Smooth muscle cell of the coronary artery (primary cell): ENCODE measurements around the gene SCYL1. TPM values are rescaled to one million over a fixed set of nuclear protein-coding genes. Genes with fewer than 3 reads are reported as not detected.

Experiments
- total RNA-seq: library from RNA; depleted of rRNA; stranded (reverse); fragments of >200 nt; gene quantifications from 2 replicates; pipeline ENCODE4 v1.2.3, GENCODE V29; 2014; ENCODE audit warnings: low replicate concordance

The SCYL1 gene
- 81.3 and 110 TPM in 2 replicates for total RNA-seq

GRCh38 chr11:65524741-65525545 is at the start of gene SCYL1:
Gene SCYL1, plus strand, starts transcription at chr11:65525083. Its CDS starts 71 bp downstream, at chr11:65525154.

GRCh38 chr11:65498977-65499712 is 25.7 kb upstream of the SCYL1 start, which contains the start of gene MALAT1:
Gene MALAT1, plus strand, starts transcription at chr11:65499045.

GRCh38 chr11:65558002-65558929 is 33.4 kb downstream of the SCYL1 start, which contains the start of gene LTBP3:
Gene LTBP3, minus strand, starts transcription at chr11:65558359. Its CDS starts 400 bp downstream, at chr11:65557959.

DNA sequence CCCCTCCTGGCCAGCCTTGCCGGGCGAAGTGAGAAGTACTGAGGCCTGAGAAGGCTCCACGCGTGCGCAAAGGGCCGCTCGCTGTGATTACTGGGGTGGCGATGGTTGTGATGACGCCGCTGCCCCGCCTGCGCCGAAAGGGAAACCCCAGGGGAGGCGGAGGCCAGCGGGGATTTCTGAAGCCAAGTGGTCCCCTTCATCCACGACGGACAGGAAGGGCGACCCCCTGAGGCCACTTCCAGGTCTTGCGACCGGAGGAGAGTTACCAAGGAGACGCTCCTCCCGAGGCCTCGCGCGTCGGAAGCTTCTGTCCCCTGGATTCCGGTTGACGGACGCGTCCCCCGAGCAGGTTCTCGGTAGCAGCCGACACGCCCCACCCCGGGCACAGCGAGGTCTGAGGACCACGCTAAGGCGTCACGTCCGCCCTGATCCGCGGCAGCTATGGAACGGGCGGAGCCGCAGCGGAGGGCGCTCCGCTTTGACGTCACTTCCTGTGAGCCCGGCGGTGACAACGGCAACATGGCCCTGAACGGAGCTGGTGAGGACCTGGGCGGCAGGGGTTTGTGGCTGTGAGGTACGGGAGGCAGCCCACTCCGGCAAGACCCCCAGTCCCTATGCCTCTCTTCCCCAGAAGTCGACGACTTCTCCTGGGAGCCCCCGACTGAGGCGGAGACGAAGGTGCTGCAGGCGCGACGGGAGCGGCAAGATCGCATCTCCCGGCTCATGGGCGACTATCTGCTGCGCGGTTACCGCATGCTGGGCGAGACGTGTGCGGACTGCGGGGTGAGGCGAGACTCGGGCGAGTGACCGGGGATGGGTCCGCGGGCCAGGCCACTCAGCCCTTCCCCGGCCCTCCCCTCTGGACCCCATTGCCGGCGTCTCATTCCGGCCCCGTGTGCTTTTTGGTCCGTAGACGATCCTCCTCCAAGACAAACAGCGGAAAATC is 45.4 kb downstream of the SCYL1 start, which contains the start of gene ZNRD2:
Gene ZNRD2, plus strand, starts transcription at position 505 of the 946 bp plus-strand sequence. Its CDS starts 15 bp downstream, at position 520.

GRCh38 chr11:65572356-65573051 is 47.6 kb downstream of the SCYL1 start, which contains the start of gene FAM89B:
Gene FAM89B, plus strand, starts transcription at chr11:65572538. Its CDS starts 132 bp downstream, at chr11:65572670.

DNA sequence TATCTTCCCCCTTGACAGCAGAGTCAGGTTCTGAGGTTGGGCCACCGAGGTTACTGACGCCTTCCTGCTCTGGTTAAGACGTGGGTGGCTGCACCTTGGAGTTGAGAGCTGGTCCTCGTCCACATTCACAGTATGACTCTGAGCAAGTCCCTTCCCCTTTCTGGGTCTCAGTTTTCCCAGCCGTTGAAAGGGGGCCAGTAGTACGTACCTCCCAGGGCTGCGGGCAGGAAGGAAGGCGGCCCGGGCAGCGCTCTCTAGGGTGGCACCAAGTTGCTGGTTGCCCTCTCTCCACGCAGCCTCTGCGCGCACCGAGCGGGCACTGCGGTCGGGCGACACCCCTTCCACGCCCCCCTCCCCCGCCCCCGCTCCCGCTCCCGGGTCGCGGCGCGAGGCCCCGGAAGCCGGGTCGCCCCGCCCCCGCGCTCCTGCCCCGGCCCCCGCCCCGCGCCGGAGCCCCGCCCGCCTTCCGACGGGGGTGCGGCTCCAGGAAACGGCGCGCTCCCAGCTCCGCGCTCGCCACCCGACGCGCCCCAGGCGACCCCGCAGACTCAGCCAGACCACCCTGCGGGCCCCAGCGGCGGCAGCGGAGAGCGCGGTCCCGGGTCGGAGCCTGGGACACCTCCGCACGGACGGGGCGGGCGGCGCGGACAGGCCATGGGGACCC is 50.8 kb downstream of the SCYL1 start, which contains the start of gene EHBP1L1:
Gene EHBP1L1, plus strand, starts transcription at position 486 of the 664 bp plus-strand sequence. CDS start 250 bp downstream, outside the sequence.

Other genes with a start within 250 kb of the SCYL1 start
- gene CDC42EP2, start 210.2 kb upstream of the SCYL1 start, total RNA-seq, result 8.5 and 17.2 TPM in 2 replicates
- gene DPF2, start 191.2 kb upstream of the SCYL1 start, total RNA-seq, result 19.4 and 27.6 TPM in 2 replicates
- gene TIGD3, start 170.3 kb upstream of the SCYL1 start, total RNA-seq, result 0.15 TPM in 1 of 2 replicates, not detected in the other
- gene SLC25A45, start 142.4 kb upstream of the SCYL1 start, total RNA-seq, result 1.4 and 2.3 TPM in 2 replicates
- gene FRMD8, start 138.4 kb upstream of the SCYL1 start, total RNA-seq, result 20.6 and 36.7 TPM in 2 replicates
- 109 and 295 TPM in 2 replicates for gene NEAT1, start 102.3 kb upstream of the SCYL1 start, total RNA-seq
- gene MALAT1, start 26.0 kb upstream of the SCYL1 start, total RNA-seq, result 5,186 and 7,371 TPM in 2 replicates
- 30.2 and 64.4 TPM in 2 replicates for gene LTBP3, start 33.3 kb downstream of the SCYL1 start, total RNA-seq
- gene ZNRD2, start 45.4 kb downstream of the SCYL1 start, total RNA-seq, result 34.3 and 43.3 TPM in 2 replicates
- 5.5 and 27.7 TPM in 2 replicates for gene FAM89B, start 47.5 kb downstream of the SCYL1 start, total RNA-seq
- gene EHBP1L1, start 51.0 kb downstream of the SCYL1 start, total RNA-seq, result 46.1 and 54.4 TPM in 2 replicates
- gene KCNK7, start 70.7 kb downstream of the SCYL1 start, total RNA-seq, result 0.23 TPM in 1 of 2 replicates, not detected in the other
- 19.1 and 20.2 TPM in 2 replicates for gene MAP3K11, start 89.1 kb downstream of the SCYL1 start, total RNA-seq
- 10.4 and 10.5 TPM in 2 replicates for gene PCNX3, start 90.7 kb downstream of the SCYL1 start, total RNA-seq
- gene SIPA1, start 113.0 kb downstream of the SCYL1 start, total RNA-seq, result 10.2 and 14.0 TPM in 2 replicates
- gene RELA, start 137.8 kb downstream of the SCYL1 start, total RNA-seq, result 12.9 and 17.1 TPM in 2 replicates
- 42.8 and 57.1 TPM in 2 replicates for gene KAT5, start 187.2 kb downstream of the SCYL1 start, total RNA-seq
- gene RNASEH2C, start 195.7 kb downstream of the SCYL1 start, total RNA-seq, result 37.2 and 40.5 TPM in 2 replicates